PC-3 (cell line): ENCODE data around the gene CASP6. TPM values are rescaled to one million over a fixed set of nuclear protein-coding genes. Genes with fewer than 3 reads are reported as not detected.
A peak's percentile ranks its signal among the peaks of the same experiment; 100 is the strongest.

ENCODE experiments used
- ATAC-seq: fragments of 200-7000 bp; cut with Tn5 transposase; 2 replicates; pipeline ENCODE4 v1.9.1; 2020; ENCODE audit warnings: mild to moderate bottlenecking, moderate library complexity
- BruUV-seq: library from RNA; stranded (reverse); fragments of 400-500 nt; replicated peaks from 2 replicates; lab custom pipeline; 2021; lab: Mats Ljungman, UMichigan
- CTCF ChIA-PET: fragments of 300-600 bp; sonication (Branson Sonifier 250); formaldehyde crosslinking; loops from one replicate; lab custom pipeline; 2022; ENCODE audit warnings: antibody characterized with exemption; lab: Charles Lee
- POLR2A ChIA-PET: fragments of 300-600 bp; sonication (Branson Sonifier 250); formaldehyde crosslinking; loops from one replicate; lab custom pipeline; 2022; ENCODE audit warnings: antibody characterized with exemption; ENCODE audit not compliant: unreplicated experiment; lab: Charles Lee
- DNase-seq: peaks from one replicate; pipeline ENCODE4 v3.0.0-alpha.2; 2015
- H2AFZ ChIP-seq: fragments of 300-600 bp; sonication (generic); 2 replicates; pipeline ENCODE4 v1.6.0; 2016; ENCODE audit warnings: antibody characterized with exemption, low read length
- H3F3A ChIP-seq: fragments of 300-600 bp; sonication (generic); one replicate; pipeline ENCODE4 v1.6.0; 2017; ENCODE audit warnings: antibody characterized with exemption, low read length, control low read depth, mild to moderate bottlenecking; ENCODE audit not compliant: unreplicated experiment
- H3K27ac ChIP-seq: fragments of 300-600 bp; sonication (generic); 2 replicates; pipeline ENCODE4 v1.5.1; 2016; ENCODE audit warnings: mild to moderate bottlenecking, low read length
- H3K27me3 ChIP-seq: fragments of 300-600 bp; sonication (generic); 2 replicates; pipeline ENCODE4 v1.6.1; 2016; ENCODE audit warnings: low read length, mixed read lengths
- H3K36me3 ChIP-seq: fragments of 300-600 bp; sonication (generic); 2 replicates; pipeline ENCODE4 v1.6.1; 2016; ENCODE audit warnings: low read depth, mixed run types, low read length, mixed read lengths
- H3K4me1 ChIP-seq: fragments of 300-600 bp; sonication (generic); 2 replicates; pipeline ENCODE4 v1.5.1; 2016; ENCODE audit warnings: low read length; ENCODE audit not compliant: insufficient read depth
- H3K4me2 ChIP-seq: fragments of 300-600 bp; sonication (generic); 2 replicates; pipeline ENCODE4 v1.6.0; 2016; ENCODE audit warnings: low read length
- H3K4me3 ChIP-seq: fragments of 300-600 bp; sonication (generic); 2 replicates; pipeline ENCODE4 v1.5.1; 2016; ENCODE audit warnings: mild to moderate bottlenecking, low read length, mixed read lengths
- H3K79me2 ChIP-seq: fragments of 300-600 bp; sonication (generic); 2 replicates; pipeline ENCODE4 v1.6.1; 2017; ENCODE audit warnings: low read length, mixed read lengths
- H3K9ac ChIP-seq: fragments of 300-600 bp; sonication (generic); 2 replicates; pipeline ENCODE4 v1.6.0; 2016; ENCODE audit warnings: mild to moderate bottlenecking, low read length
- H3K9me2 ChIP-seq: fragments of 300-600 bp; sonication (generic); replicated peaks from 2 replicates; pipeline ENCODE4 v1.6.1; 2016; ENCODE audit warnings: mixed run types, low read length, mixed read lengths
- H3K9me3 ChIP-seq: fragments of 300-600 bp; sonication (generic); 2 replicates; pipeline ENCODE4 v1.6.1; 2016; ENCODE audit warnings: low read length, mixed read lengths
- H4K20me1 ChIP-seq: fragments of 300-600 bp; sonication (generic); 2 replicates; pipeline ENCODE4 v1.6.1; 2016; ENCODE audit warnings: low read length, mixed read lengths
- EZH2 ChIP-seq: fragments of 300-600 bp; sonication (generic); IDR thresholded peaks from one replicate; pipeline ENCODE4 v1.6.1; 2017; ENCODE audit warnings: antibody characterized with exemption, mild to moderate bottlenecking, low read length; ENCODE audit not compliant: unreplicated experiment
- EZH2phosphoT487 ChIP-seq: fragments of 300-600 bp; sonication (generic); IDR thresholded peaks from 2 replicates; pipeline ENCODE4 v1.6.1; 2018; ENCODE audit warnings: mild to moderate bottlenecking, antibody characterized with exemption, low read length, borderline replicate concordance
- intact Hi-C: fragments of 100-400 bp; cut with micrococcal nuclease; formaldehyde crosslinking; loops from 2 replicates; pipeline ENCODE4 v1.9.0; 2023
- total RNA-seq: library from RNA; depleted of rRNA; stranded (reverse); fragments of >200 nt; gene quantifications from 2 replicates; pipeline ENCODE4 v1.2.3, GENCODE V29; 2014
- TF ChIP-seq, protein P1 (sequence below): fragments of 300-600 bp; sonication (generic); conservative IDR thresholded peaks from 2 replicates; pipeline ENCODE4 v1.5.1; 2017; ENCODE audit warnings: antibody characterized with exemption, low read depth, mild to moderate bottlenecking, low read length

The CASP6 gene
- total RNA-seq, 1 experiment from 2014 or later, result 33.7 TPM

DNA sequence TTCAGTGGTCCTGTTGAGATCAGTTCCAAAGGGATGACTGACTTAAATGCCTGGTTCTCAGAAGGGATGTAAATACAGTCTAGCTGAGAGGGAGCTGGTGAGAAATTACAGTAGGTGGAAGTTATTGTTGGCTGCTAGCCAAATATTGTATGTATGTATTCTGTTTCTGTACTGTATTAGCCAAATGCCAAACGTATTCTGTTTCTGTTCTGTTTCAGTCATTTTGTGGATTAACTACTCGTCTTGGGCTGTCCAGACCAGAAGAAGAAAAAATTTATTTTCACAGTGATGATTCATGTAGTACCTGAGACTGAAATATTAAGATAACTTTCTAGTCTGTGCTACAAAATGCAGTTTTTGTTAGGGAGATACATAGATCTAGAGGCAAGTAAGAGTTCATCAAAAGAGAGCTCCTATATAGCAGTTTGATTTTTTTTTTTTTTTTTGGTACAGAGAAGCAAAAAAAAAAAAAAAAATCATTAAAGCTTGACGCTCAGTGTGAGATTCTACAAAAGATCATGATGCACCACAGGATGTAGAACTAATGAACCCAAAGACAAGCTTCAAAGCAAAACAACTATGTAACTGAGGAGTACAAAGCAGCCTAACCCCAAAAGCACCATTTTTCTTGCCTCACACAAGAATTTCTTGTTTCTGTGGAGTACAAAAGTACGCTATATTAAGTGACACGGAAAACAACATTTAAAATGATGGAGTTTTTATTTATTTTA is 54.8 kb downstream of the CASP6 start:
- ChIA-PET CTCF (no interaction called here), POLR2A (no interaction called here)
- Histone ChIP-seq H3K4me2 (no peak overlapping the region), H2AFZ (no peak overlapping the region), H3K27me3 (no peaks in the 10 kb centered on the region), H3F3A (no peaks in the 10 kb centered on the region), H3K4me3 (no peak overlapping the region), H4K20me1 (no peaks in the 10 kb centered on the region), H3K27ac (no peak overlapping the region), H3K36me3 (no peaks in the 10 kb centered on the region), H3K9ac (no peak overlapping the region), H3K4me1 (no peaks in the 10 kb centered on the region), H3K9me3 (no peaks in the 10 kb centered on the region), H3K79me2 (no peaks in the 10 kb centered on the region), H3K9me2 (no peaks in the 10 kb centered on the region)
- DNase-seq (peak; percentile 2), ATAC-seq (no peak)
- TF ChIP-seq EZH2phosphoT487 (no peak), EZH2 (no peak)
- TF ChIP-seq, protein P1, sequence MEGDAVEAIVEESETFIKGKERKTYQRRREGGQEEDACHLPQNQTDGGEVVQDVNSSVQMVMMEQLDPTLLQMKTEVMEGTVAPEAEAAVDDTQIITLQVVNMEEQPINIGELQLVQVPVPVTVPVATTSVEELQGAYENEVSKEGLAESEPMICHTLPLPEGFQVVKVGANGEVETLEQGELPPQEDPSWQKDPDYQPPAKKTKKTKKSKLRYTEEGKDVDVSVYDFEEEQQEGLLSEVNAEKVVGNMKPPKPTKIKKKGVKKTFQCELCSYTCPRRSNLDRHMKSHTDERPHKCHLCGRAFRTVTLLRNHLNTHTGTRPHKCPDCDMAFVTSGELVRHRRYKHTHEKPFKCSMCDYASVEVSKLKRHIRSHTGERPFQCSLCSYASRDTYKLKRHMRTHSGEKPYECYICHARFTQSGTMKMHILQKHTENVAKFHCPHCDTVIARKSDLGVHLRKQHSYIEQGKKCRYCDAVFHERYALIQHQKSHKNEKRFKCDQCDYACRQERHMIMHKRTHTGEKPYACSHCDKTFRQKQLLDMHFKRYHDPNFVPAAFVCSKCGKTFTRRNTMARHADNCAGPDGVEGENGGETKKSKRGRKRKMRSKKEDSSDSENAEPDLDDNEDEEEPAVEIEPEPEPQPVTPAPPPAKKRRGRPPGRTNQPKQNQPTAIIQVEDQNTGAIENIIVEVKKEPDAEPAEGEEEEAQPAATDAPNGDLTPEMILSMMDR, result no peak
- intact Hi-C loops, result no loop called here
- BruUV-seq, result no TSS peak

DNA sequence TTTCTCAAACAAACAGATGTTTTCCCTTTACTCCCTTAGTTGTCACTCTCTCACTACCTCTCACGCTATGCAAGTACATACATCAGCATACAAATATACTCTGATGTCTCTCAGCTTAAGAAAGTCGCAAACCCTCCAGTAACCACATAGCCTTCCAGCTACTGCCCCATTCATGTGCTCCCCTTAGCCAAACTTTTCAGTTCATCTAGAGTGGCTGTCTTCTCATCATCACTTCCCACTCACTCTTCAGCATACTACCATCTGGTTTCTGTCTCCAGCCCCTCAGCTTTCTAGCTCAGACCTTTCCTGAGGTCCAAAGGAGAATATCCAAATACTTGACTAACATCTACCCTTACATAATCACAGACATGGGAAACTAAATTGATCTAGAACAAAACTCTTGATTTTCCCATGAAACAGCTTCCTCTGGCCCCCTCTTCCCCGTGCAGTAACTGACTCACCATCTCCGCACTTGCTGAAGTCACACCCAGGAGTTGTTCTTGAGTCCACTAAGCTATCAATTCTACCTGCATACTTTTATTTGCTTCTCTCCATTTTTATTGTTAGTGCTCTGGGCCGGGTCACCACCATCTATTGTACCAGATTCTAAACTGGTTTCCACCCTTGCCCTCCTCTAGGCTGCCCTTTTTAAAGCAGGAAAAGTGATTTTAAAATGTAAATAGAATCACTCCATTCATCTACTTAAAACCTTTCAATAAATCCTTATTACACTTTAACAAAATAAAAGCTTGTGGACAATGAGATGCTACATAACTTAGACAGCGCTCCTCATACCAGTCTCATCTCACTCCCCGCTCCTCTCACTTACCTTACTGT is 57.2 kb downstream of the CASP6 start:
- intact Hi-C loops, result no loop called here
- no peak overlapping the region for H3K27ac ChIP-seq
- H3K4me2 ChIP-seq, result no peak overlapping the region
- H3K9ac ChIP-seq, result no peak overlapping the region
- H3K4me1 ChIP-seq, result no peaks in the 10 kb centered on the region
- no peaks in the 10 kb centered on the region for H3K9me3 ChIP-seq
- H3K79me2 ChIP-seq, result no peaks in the 10 kb centered on the region
- POLR2A ChIA-PET, result no interaction called here
- no TSS peak for BruUV-seq
- TF ChIP-seq, protein P1, result no peak
- no peak for TF ChIP-seq EZH2phosphoT487
- no peak for TF ChIP-seq EZH2
- H3K27me3 ChIP-seq, result no peaks in the 10 kb centered on the region
- H4K20me1 ChIP-seq, result no peaks in the 10 kb centered on the region
- no peak overlapping the region for H2AFZ ChIP-seq
- H3K4me3 ChIP-seq, result no peak overlapping the region
- H3K36me3 ChIP-seq, result no peaks in the 10 kb centered on the region
- CTCF ChIA-PET, result no interaction called here
- H3F3A ChIP-seq, result no peaks in the 10 kb centered on the region
- no peak for DNase-seq
- no peak for ATAC-seq
- no peaks in the 10 kb centered on the region for H3K9me2 ChIP-seq
